NCI-H2171 treated with DMSO at 0.1 percent for 48 hours (cell line): ENCODE results near the gene CTNS.
A peak's percentile ranks its signal among the peaks of the same experiment; 100 is the strongest.

Experiments used
- DNase-seq: peaks from one replicate; lab custom pipeline; 2025; lab: John Stamatoyannopoulos, UW

The CTNS gene

DNA sequence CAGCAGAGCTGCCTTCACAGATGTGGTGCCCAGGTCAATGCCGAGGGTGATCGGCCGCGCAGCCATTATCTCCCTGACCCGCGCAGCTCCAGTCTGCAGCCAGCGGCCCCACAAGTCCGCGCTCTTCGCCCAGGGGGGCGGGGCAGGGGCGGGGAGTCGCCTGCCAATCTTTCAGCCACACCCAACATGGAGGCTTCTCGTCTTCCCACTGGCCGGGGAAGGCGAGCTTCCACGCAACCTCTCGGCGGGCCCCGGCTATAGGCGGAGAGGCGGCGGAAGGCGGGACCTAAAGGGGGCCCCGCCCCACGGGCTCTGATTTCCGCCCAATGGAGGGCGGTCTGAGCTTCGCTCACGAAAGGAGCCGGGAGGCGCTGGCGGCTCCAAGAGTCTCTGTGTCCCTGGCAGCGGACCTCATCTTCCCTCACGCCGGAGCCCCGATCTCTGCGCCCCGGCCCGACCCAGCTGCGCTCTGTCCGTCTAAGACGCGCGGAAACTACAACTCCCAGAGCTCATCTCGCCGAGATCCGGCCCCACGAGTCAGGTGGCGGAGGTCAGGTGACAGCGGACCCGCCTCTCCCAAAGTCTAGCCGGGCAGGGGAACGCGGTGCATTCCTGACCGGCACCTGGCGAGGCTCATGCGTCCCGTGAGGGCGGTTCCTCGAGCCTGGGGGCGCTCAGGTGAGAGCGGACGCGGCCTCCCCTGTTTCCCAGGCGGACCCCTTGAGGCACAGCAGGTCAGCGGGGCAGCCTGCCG, at the start of gene CTNS, which contains the start of gene SHPK:
TSS of gene CTNS (plus strand) at position 607 of the 754 bp plus-strand sequence. CDS start 3,447 bp downstream, outside the sequence.
TSS of gene SHPK (minus strand) at position 97 of the 754 bp plus-strand sequence. CDS start at position 66, 31 bp downstream.
- peak; percentile 93 for DNase-seq

DNA sequence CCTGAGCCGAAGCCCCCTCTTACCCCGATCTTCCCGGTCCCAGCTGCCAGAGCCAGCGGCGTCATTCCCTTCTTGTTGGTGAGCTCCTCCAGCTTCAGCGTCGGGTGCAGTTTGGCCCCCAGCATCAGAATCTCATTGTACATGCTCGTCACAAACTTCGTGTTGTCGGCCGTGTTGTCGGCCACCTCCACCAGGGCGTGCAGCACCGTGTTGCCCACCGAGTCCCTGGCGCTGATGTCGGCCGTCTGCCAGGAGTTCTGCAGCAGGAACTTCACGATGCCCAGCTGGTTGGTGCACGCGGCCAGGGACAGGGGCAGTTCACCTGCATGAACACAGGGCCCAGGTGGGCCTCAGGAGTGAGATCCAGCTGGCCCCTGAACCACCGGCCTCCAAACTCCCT, 46.8 kb upstream of the CTNS start:
- no peak for DNase-seq

DNA sequence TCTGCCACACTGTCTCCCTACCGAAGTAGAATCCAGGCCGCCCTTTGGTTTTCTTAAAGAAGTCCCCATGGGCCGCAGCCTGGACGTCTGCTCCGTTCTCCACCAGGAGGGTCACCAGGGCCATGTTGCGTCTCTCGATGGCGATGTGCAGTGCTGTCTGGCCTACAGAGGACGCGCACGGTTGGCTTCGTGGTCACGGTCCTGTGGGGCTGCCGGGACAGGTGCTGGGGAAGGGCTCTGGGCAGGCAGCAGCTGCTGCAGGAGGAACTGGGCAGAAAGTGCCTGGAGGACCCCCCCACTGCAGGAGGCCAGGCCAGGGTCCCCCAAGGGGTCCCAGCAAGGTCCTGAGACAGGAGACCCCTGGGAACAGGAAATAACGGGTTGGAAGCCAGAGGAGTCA, 46.3 kb upstream of the CTNS start:
- no peak for DNase-seq

DNA sequence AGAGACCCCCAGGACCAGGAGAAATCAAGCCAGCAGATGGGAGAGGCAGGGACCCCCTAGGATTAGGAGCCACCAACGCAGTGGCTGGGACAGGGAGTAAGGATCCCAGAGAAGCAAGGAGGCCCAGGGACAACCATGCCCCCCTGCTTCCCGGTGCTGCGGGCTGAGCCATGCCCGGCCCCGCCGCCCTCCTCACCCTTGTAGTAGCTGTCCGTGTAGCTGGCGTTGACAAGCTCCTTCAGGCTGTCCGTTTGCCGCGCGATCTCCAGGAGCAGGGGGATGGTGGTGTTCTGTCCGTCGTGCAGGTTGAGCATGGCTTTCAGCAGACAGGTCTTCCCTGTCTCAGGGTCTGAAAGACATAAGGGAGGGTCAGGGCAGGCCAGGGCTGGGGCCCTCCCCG, 45.8 kb upstream of the CTNS start:
- DNase-seq = no peak

DNA sequence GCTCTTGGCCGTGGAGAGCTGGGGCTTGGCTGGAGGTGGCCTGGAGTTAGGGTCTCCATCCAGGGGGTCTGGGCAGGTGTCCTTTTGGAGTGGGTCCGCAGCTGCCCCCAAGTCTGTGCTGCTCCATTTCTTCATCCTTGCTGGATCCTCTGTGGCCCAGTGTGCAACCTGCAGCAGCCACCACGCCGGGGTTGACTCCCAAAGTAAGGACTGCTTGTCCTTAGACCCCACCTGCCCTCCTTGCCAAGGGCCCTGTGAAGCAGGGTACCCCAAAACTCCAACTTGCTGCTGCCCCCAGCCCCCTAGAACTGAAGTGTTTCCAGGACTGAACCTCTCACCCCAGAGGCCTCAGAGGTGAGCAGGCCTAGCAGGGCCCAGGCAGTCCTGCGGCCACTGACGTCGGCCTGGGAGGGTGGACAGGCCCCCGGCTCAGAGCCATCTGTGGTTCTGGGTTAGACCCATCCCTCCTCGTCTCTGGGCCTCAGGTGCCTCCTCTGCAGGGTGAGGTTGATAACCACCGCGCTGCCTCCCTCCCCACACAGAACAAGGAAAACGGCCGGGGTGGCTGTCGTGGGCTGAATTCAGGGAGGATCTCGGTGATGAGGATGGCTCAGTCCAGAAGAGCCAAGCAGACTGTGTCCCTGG, 44.2 kb upstream of the CTNS start:
- DNase-seq = no peak

DNA sequence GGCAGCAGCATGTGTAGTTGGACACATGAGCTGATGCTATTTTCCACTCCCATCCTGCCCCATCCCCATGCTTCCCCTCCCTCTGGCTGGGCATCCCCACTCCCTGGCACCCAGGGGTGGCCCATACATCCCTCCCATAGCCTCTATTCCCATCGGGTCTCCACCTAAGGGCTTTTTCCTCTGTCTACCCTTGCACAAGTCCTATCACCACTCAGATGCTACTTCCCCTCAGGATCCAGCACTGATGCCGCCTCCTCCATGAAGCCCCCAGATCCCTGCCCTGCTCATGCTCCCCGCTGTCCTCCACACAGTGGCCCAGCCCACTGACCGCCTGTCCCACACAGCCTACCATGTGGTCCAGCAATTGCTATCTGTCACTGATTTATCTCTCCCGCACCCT, 43.2 kb upstream of the CTNS start:
- no peak for DNase-seq

DNA sequence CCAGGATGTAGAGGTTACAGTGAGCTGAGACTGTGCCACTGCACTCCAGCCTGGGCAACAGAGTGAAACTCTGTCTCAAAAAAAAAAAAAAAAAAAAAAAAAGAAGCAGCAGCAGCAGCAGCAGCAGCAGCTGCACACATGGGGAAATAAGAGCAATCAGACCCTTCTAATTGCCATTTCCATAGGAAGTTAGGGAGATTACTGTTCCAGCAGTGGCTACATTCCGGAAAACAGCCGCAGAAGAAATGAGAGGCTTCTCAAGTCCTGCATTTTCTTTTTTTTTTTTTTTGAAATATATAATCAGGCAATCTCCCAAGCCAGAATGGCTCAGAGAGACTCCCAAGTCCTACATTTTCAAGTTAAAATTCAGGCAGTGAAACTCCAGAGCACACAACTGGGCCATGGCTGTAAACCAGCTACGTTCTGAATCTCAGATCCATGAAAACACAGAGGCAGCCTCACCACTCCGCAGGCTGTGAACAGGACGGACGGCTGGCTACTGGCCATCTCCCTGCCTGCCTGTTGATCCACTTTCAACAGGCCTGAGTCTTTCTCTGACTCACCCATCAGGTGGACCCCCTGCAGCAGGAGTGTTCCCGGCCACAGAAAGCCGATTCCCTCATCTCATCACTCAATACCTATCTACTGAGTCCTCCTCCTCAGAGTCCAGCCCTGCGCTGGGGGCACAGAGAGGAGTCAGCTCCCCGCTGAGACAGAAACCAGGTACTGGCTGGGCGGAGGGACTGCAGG, 42.3 kb upstream of the CTNS start:
- peak; percentile 18 for DNase-seq

DNA sequence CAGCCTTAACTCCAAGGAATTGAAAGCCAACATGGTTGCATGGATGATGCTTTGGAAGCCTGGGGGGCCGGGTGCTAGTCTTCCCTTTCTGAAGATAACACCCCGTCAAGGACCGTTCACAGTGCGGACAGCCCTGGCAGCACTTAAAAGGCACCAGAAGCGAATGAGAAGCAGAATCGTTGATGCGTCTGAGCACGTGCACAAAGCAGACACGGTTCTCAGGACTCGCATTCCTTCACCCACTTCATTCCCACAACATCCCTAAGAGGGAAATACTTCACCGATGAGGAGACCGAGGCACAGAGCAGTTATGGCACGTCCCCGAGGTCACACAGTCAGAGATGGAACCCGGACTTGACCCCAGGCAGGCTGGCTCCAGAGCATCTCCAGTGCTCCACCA, 41.6 kb upstream of the CTNS start:
- DNase-seq = no peak

DNA sequence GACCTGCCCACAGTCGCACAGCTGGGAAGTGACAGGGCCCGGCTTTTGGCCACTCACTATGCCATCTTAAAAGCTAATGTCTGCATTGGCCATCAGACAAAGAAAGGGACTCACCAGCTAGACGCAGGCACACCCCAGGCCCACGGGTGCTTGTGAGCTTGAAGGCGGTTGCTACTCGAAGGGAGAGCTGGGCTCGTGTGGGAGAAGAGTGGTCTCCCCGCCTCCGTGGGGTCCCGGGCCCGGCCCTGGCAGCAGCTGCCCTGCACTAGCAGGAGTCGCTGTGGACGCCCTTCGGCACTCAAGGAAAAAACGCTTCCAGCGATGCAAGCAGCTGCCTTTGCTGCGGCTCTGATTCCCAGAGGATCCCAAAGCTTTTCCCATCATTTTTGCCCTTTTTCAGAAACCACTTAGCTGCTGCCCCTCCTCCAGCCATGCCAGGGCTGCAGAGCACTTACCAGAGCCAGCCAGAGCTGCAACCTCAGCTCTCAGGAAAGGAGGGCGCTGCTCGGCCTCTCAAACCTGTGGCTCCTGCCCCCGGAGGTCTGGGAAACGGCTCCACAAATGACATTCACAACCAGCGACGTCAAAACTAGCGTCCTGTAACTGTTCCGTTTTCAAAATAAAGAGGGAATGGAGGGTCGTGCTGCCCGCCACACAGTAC, 39.6 kb upstream of the CTNS start:
- DNase-seq = no peak

DNA sequence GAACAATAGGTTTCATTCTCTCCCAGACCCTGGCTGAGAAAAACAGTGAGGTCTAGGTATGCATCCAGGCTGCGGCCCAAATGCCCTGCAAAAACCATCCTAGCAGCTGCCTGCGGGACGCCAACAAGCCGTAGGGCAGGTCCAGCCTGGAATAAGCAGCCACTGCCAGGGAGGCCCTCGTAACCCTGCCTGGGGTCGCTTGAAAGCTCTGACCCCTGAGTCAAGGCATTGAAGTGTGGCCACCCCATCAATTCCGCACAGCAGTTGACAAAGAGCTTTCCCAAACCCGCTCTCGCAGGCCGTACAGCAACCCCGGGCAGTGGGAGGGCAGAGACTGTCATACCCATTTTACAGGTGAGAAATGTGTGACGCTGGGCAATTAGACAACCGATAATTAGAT, 38.5 kb upstream of the CTNS start:
- DNase-seq = no peak

DNA sequence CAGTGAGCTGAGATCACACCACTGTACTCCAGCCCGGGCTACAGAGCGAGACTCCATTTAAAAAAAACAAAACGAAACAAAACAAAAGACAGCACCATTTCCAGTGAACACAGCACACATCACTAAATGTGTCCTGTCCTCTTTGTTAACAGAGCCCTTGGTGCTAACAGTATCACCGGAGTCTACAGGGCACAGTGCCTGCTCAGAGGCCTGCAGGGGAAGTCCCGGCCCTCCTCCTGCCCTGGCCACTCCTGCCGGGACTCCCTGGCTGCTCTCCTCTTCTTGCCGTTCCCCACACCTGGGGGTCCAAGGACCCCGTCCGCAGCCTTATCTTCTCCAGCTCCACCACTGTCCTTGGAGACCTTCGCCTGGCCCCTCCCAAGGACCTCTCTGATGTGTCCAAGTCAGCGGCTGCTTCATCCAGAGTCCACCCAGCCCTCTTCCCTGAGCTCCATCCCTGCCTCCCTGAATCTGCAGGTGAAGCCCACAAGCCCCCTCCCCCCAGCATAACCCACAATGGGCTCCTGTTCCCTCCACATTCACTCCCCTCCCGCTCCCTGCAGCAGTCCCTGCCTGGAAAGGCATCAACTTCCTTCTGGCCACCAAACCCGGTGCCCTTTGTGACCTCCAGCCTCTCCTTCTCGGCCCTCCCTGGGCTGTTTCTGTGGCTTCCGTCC, 35.9 kb upstream of the CTNS start:
- no peak for DNase-seq

DNA sequence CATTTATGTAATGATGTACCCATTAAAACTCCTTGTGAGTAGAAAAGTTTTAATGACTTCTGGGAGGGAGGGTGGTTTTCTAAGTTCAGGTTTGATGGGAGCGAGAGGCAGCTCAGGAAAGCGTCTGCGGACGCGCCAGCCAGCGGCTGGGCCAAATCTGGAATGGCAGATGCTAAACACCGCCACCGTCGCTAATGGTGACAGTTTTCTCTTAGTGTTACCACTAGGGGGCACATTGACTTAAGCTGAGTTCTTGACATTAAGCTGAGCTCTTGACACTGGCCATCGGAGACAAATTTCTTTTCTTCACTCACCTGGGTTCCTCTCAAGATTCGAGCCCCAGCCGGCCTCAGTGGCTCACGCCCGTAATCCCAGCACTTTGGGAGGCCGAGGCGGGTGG, 34.1 kb upstream of the CTNS start:
- no peak for DNase-seq

DNA sequence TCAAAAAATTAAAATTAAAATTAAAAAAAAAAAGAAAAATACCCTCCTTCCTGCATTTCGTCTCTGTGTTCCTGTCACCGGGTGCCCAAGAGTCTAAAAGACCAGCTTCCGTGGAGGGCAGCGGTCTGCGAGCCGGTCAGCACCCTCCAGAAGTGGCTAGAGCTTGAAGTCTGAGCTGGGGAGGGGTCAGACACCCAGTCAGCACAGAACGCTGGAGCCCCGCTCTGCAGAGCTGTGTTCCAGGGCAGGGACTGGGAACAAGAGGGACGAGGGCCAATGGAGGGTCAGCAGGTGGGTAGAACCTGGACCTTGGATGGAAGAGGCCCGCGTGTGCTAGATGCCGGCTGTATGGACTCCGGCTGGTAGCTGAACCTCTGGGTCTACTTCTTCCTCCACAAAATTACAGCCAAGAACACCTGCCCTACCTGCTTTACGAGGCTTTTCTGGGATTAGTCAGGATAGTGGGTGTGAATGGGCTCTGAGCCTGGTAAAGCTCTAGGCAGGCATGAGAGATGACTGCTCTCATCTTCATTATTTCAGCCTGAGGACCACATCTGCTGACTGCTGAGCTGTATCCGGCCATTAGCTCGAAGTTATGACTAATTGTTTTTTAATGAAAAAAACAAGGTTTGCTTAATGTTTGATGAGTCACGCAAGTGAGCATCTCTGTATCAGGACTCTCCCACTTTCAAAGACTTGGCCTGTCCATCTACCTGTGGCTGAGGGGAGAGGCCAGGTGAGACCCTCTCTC, 33.3 kb upstream of the CTNS start:
- no peak for DNase-seq

DNA sequence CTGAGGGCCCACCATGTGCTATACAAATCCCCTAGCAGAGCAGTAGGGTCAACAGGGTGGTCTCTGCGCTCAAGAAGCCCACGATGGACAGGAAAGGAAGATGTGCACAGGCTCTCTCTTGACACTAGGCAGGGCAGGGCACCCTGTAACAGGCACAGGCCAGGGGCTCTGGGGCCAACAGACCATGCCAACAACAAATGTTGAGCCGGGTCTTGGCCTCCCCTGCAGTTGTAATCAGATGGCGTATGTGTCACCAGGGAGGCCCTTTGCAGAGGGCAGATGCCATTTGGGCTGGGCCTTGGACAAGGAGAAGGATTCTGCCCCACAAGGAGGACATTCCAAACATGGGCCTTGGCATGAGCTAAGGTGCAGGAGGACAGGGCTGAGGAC, 32.7 kb upstream of the CTNS start:
- DNase-seq = no peak

DNA sequence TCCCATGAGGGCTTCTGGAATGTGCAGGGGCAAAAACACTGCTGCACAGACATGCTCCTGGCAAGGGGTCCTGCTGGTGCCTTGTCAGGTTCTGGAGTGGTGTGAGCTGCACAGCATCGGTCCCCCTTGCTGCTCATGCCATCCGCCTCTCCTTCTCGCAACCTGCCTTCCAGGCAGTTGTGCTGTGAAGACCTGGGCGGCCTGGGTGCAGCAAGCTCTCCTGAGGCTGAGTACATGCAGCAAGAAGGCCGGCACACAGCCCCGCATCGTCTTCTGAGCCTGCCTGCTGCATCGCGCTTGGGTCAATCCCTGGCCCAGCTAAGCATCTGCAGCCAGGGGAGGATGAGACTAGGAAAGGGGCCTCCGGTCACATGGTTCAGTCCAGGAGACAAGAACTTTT, 26.9 kb upstream of the CTNS start:
- DNase-seq = no peak

DNA sequence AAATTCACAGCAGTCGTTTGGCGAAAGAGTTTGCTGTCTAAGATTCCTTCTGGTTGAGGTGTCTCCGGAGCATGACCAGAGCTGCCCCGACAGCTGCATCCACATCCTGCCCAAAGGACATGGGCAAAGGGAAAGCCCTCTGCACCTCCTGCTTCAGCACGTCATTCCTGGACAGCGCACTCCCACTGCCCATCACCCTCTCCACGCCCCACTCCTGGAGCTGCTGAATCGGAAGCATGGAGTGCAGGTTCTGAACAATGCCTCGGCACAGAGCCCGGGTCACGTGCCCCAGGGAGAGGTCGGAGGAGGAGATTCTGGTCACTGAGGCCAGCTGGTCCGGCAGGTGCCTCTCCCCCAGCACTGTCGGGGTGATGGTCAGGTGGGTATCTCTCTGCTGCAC, 26.0 kb upstream of the CTNS start:
- DNase-seq = no peak

DNA sequence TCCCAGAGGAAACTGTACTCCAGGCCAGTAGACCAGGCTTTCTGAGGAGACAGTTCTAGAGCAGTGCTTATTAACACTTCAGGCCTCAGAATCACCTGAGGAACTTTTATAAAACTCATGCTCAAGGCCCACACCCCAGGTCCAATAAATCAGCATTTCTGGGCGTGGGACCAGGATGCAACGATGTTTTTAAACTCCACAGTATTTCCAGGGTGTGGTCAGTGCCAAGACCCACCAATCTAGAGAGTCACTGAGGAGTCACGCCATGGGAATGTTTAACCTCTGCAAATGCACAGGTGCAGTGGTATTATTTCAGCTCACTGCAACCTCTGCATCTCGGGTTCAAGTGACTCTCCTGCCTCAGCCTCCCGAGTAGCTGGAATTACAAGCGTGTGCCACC, 23.4 kb upstream of the CTNS start:
- DNase-seq = no peak

DNA sequence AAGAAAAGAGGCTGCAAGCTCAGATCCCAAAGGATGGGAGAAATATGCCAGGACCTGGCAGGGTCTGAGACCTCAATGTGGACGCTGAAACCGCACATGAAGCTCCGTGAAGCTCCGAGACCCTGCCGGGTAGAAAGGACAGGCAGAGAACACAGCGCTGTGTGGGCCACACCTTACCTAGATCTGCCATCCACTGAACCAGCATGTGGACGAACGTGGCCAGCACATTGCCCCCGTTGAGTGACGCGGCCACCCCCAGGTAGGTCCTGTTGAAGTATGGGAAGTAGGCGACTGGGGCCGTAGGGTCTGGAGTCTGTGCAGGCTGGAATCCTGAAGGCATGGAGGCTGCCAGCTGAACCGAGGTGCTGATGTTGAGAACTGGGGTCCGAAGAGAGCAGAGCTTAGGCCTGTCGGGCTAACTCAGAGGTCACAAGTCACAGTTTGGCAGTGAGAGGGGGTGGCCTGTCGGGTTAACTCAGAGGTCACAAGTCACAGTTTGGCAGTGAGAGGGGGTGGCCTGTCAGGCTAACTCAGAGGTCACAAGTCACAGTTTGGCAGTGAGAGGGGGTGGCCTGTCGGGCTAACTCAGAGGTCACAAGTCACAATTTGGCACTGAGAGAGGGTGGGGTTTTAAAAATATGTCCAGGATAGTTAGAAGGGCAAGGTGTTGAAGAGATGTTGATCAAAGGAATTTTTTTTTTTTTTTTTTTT, 21.2 kb upstream of the CTNS start:
- DNase-seq = no peak

DNA sequence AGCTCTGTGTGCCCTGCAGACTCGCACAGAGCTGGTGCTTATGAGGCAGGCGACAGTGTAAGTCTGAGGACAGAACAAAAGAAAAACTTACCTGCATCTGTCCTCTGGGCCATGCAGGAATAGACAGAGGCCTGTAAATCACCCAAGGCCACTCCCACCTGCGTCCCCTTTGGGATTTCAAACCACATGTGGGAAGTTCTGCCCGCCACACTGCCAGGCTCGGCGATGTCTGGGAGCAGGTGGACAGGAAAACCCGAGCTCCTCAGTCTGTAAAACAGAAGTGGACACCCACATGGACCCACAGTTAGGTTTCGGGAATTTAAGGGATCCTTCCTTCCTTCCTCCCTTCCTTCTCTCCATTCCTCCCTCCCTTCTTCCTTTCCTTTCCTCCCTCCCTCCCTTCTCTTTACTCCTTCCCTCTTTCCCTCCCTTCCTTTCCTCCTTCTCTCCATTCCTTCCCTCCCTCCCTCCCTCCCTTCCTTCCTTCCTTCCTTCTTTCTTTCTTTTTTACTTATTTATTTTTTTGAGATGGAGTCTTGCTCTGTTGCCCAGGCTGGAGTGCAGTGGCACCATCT, 15.3 kb upstream of the CTNS start:
- DNase-seq = no peak

DNA sequence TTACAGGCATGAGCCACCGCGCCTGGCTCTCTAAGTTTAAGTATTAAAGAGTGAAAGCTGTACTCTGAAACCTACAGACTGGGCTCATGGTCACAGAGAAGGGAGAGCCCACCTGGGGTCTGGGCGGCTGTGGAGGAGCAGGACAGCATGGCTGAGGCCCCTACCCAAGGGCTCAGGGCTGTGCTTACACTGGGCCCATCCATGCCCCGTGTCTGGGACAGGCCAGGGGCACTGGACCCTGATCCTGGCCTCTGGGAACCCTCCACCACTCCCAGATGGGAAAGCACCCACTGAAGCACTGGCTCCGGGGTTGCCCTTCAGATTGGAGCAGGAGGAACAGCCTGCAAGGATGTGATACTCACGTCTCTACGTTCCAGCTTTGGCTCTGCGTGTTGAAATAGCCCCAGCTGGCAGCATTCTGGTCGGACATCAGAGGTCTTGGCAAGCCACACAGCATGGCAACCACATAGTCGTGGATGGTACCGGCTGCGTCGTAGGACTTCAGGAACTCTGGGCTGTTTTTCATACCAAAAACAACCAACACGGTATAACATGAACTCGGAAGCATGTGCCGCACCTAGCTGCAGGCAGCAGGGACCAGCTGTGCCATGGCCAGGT, 13.5 kb upstream of the CTNS start:
- no peak for DNase-seq
